MCF 10A (cell line): ENCODE data around the gene MYO5A. TPM values are rescaled to one million over a fixed set of nuclear protein-coding genes. Genes with fewer than 3 reads are reported as not detected.

Experiments used
- BruUV-seq: library from RNA; stranded (reverse); fragments of 400-500 nt; replicated peaks from 2 replicates; lab custom pipeline; 2021; lab: Mats Ljungman, UMichigan
- CTCF ChIA-PET: fragments of 300-600 bp; sonication (Branson Sonifier 250); formaldehyde crosslinking; extraction: SDS; loops from one replicate; lab custom pipeline; 2021; ENCODE audit warnings: antibody characterized with exemption, inconsistent platforms; lab: Yijun Ruan, JAX
- POLR2A ChIA-PET: fragments of 300-600, 350-650 bp; sonication (Branson Sonifier 250); formaldehyde crosslinking; extraction: SDS; loops from one replicate; lab custom pipeline; 2020; ENCODE audit warnings: antibody characterized with exemption, inconsistent platforms; lab: Yijun Ruan, JAX
- DNase-seq: peaks from one replicate; pipeline ENCODE4 v3.0.0-alpha.2; 2018; ENCODE audit not compliant: unreplicated experiment
- H3K27ac Mint-ChIP-seq: one replicate; pipeline ENCODE4 v1.8.0; 2022; ENCODE audit warnings: mild to moderate bottlenecking, low read depth, mixed read lengths; ENCODE audit not compliant: unreplicated experiment
- H3K27me3 Mint-ChIP-seq: one replicate; pipeline ENCODE4 v1.8.0; 2022; ENCODE audit warnings: mixed read lengths; ENCODE audit not compliant: insufficient read depth, unreplicated experiment
- H3K36me3 Mint-ChIP-seq: one replicate; pipeline ENCODE4 v1.8.0; 2022; ENCODE audit warnings: mild to moderate bottlenecking, moderate library complexity, mixed read lengths; ENCODE audit not compliant: insufficient read depth, unreplicated experiment
- H3K4me1 Mint-ChIP-seq: one replicate; pipeline ENCODE4 v1.8.0; 2022; ENCODE audit warnings: mixed read lengths; ENCODE audit not compliant: insufficient read depth, unreplicated experiment
- H3K4me3 Mint-ChIP-seq: one replicate; pipeline ENCODE4 v1.8.0; 2022; ENCODE audit warnings: mild to moderate bottlenecking, moderate library complexity, mixed read lengths; ENCODE audit not compliant: unreplicated experiment
- H3K9me3 Mint-ChIP-seq: one replicate; pipeline ENCODE4 v1.8.0; 2022; ENCODE audit warnings: mixed read lengths; ENCODE audit not compliant: unreplicated experiment
- CTCF ChIP-seq: fragments of 200-600 bp; IDR thresholded peaks from one replicate; pipeline ENCODE4 v1.8.0; 2022; ENCODE audit warnings: antibody characterized with exemption, mild to moderate bottlenecking; ENCODE audit not compliant: unreplicated experiment
- intact Hi-C: fragments of 100-400 bp; cut with micrococcal nuclease; formaldehyde crosslinking; loops from 2 replicates; pipeline ENCODE4 v1.14.1; 2022
- total RNA-seq: library from RNA; stranded (reverse); gene quantifications from 2 replicates; pipeline ENCODE4 v1.2.3, GENCODE V29; 2022

The MYO5A gene
- total RNA-seq, 1 experiment from 2014 or later: 28.9 TPM

- no TSS peak for BruUV-seq
- H3K27ac Mint-ChIP-seq: no peak overlapping the region
- H3K36me3 Mint-ChIP-seq: peaks cover 23% of the 10 kb centered on the region
- H3K9me3 Mint-ChIP-seq: no peaks in the 10 kb centered on the region
- CTCF ChIA-PET: interaction anchor here (0.5 to 2.6 kb wide), 6 partner anchors 14 to 242 kb away, joined by 3 to 9 read pairs (median 4); no protein-coding TSS in a partner anchor
- no peak overlapping the region for H3K4me3 Mint-ChIP-seq
- intact Hi-C loops: no loop called here
- no peak for TF ChIP-seq CTCF
- DNase-seq: no peak
- peaks cover 7% of the 10 kb centered on the region for H3K4me1 Mint-ChIP-seq
- POLR2A ChIA-PET: interaction anchor here (0.6 to 2.7 kb wide), 6 partner anchors 11 to 55 kb away, joined by 3 to 16 read pairs (median 5); no protein-coding TSS in a partner anchor
- no peaks in the 10 kb centered on the region for H3K27me3 Mint-ChIP-seq
Observed at GRCh38 chr15:52317688-52318087, 211.0 kb downstream of the MYO5A start.

DNA sequence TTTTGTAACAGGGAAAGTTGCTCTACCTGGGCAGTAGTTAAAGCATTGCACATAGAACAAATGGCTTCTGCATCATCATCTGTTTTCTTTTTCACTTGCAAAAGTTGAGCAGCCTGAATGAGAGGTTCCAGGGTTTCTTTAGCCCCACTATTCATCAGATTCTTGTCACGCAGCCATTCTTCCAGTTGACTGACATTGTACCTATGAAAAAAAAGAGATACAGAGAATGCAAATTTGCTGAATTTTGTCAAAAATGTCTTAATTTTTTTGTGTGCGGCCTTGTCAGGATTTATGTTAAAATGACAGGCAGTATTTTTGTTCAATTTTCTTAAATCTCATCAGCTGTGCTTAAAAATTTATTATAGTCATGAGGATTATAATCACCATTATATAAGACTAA lies 211.7 kb downstream of the MYO5A start:
- Mint-ChIP-seq H3K4me1 (peaks cover 7% of the 10 kb centered on the region), H3K27me3 (no peaks in the 10 kb centered on the region), H3K36me3 (peaks cover 23% of the 10 kb centered on the region), H3K27ac (no peak overlapping the region), H3K4me3 (no peak overlapping the region), H3K9me3 (no peaks in the 10 kb centered on the region)
- no TSS peak for BruUV-seq
- no peak for TF ChIP-seq CTCF
- CTCF ChIA-PET: interaction anchor here (0.8 to 2.6 kb wide), 4 partner anchors 13 to 242 kb away, joined by 3 to 9 read pairs (median 4); no protein-coding TSS in a partner anchor
- POLR2A ChIA-PET: interaction anchor here (1.2 to 2.7 kb wide), 3 partner anchors 11 to 28 kb away, joined by 4 to 16 read pairs (median 7); no protein-coding TSS in a partner anchor
- intact Hi-C loops: no loop called here
- no peak for DNase-seq

- BruUV-seq: no TSS peak
Observed at GRCh38 chr15:52309154-52309548, 219.5 kb downstream of the MYO5A start.

More at GRCh38 chr15:52309154-52309548, 219.5 kb downstream of the MYO5A start:
- intact Hi-C loops: no loop called here
- CTCF ChIA-PET: interaction anchor here (1.6 kb wide), 1 partner anchor 251 kb away, joined by 3 read pairs; no protein-coding TSS in a partner anchor
- H3K4me3 Mint-ChIP-seq: no peak overlapping the region
- H3K9me3 Mint-ChIP-seq: peaks cover 8% of the 10 kb centered on the region
- H3K36me3 Mint-ChIP-seq: peaks cover 7% of the 10 kb centered on the region
- DNase-seq: no peak
- peaks cover 4% of the 10 kb centered on the region for H3K4me1 Mint-ChIP-seq
- TF ChIP-seq CTCF: no peak
- POLR2A ChIA-PET: no interaction called here
- H3K27ac Mint-ChIP-seq: no peak overlapping the region
- no peaks in the 10 kb centered on the region for H3K27me3 Mint-ChIP-seq
